H1 (cell line): ENCODE measurements around the gene ALLC. TPM values are rescaled to one million over a fixed set of nuclear protein-coding genes. Genes with fewer than 3 reads are reported as not detected.

Experiments used
- BRCA1 ChIP-seq: IDR thresholded peaks from 2 replicates; pipeline ENCODE4 v1.6.1; 2012; ENCODE audit warnings: low read depth, low read length, improper control_type of control experiment
- CHD1 ChIP-seq: IDR thresholded peaks from 2 replicates; pipeline ENCODE4 v1.6.1; 2012; ENCODE audit warnings: low read depth, low read length, improper control_type of control experiment
- TAF7 ChIP-seq: optimal IDR thresholded peaks from 2 replicates; pipeline ENCODE3; 2011; ENCODE audit warnings: low read depth, mild to moderate bottlenecking, inconsistent platforms, low read length, moderate library complexity, borderline replicate concordance
- polyA plus RNA-seq, 7 experiments: library from polyadenylated mRNA; depleted of rRNA in 3 of 7; stranded (reverse) in 5 of 7; unstranded in 2 of 7; fragments of >200 nt in 5 of 7; fragments of 200-250 nt in 2 of 7; gene quantifications; 1 replicate in 5 of 7; 2 replicates in 1 of 7; 4 replicates in 1 of 7; pipeline versions ENCODE4 v1.2.1 to v1.2.3, GENCODE V29; 2011 to 2013; ENCODE audit warnings: missing spikeins in 2 of 7, mixed read lengths in 2 of 7
- total RNA-seq: library from RNA; stranded (reverse); fragmentation: NEBNext Ultra II Directional; extraction: Animal tissue kit (Norgen Biotek cat#: 25700); gene quantifications from 2 replicates; pipeline ENCODE4 v1.2.1, GENCODE V29; 2021

ALLC gene
- total and polyA plus RNA-seq, 2 of the 8 experiments (the other 6 are each of a cell fraction or from before 2014, with no cell fraction given) = not detected

DNA sequence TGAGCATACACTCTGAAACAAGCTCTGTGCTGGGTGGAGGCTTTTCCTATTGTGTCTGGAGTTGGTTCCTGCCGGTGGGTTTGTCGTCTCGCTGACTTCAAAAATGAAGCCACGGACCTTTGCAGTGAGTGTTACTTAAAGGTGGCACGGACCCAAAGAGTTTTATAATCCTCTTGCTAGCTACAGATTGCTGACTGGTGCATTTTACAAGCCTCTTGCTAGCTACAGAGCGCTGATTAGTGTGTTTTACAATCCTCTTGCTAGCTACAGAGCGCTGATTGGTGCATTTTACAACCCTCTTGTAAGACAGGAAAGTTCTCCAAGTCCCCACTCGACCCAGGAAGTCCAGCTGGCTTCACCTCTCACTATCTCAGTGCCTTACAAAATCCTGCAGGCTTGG, 60.7 kb downstream of the ALLC start (continued):
- no peak for TF ChIP-seq CHD1
- no peak for TF ChIP-seq BRCA1
- TF ChIP-seq TAF7 = no peak
- TF ChIP-seq, all 59 proteins: peak for 0
